Measurements from ENCODE around the gene KRTAP29-1.

KRTAP29-1 gene

GRCh38 chr17:41328207-41328606 is 25.6 kb upstream of the KRTAP29-1 start:
- no peak for DNase-seq

- no peak for DNase-seq
These were observed 24.9 kb upstream of the KRTAP29-1 start for GRCh38 chr17:41327411-41328120.

DNA sequence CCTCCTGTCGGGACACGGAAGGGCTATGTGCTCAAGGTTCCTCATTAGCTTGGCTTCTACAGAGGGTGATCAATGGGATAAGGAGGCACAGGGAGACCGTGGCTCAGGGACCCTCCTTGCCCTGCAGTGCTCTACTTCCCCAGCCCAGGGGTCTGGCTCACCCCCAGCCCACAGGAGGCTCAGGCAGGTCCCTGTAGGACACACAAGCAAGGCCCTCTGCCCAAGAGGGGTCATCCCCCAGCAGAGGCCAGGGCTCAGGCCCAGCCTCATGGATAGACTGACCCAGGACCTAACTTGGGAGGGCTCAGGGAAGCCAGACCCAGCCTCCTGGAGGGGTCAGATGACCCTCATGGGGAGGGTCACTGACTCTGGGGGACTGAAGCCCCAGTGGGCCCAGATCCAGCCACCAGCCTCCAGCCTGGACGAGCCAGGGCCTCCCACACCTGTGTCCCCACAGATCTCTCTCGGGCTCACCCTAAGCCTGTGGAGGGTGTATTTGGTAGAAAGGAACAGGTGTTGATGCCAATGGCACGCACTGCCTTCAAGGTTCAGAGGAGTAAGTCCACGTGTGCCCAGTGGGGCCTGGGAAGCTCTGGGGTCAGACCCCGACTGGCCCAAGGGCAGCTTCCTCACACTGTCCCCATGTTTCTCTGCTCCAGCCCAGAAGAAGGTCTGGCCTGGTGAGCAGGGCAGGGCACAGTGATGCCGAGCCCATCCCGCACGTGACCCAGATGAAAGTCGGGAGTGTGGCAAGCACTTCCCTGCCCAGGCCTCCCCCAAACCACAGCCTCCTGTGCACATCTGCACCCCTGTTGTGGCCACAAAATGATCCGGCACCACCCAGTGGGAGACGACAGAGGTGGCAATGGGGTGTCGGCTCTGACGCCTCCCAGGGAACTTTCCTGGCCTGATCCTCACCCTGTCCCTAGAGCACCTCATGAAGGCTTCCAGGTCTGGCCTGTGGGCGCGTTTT is 23.8 kb upstream of the KRTAP29-1 start:
- no peak for DNase-seq

GRCh38 chr17:41325611-41326010 is 23.0 kb upstream of the KRTAP29-1 start:
- no peak for DNase-seq

- no peak for DNase-seq
These were observed 22.5 kb upstream of the KRTAP29-1 start for GRCh38 chr17:41325126-41325525.

GRCh38 chr17:41324180-41325075 is 21.8 kb upstream of the KRTAP29-1 start:
- DNase-seq = peak; percentile 33

- DNase-seq = no peak
These were observed 20.5 kb upstream of the KRTAP29-1 start for GRCh38 chr17:41322903-41323895.

DNA sequence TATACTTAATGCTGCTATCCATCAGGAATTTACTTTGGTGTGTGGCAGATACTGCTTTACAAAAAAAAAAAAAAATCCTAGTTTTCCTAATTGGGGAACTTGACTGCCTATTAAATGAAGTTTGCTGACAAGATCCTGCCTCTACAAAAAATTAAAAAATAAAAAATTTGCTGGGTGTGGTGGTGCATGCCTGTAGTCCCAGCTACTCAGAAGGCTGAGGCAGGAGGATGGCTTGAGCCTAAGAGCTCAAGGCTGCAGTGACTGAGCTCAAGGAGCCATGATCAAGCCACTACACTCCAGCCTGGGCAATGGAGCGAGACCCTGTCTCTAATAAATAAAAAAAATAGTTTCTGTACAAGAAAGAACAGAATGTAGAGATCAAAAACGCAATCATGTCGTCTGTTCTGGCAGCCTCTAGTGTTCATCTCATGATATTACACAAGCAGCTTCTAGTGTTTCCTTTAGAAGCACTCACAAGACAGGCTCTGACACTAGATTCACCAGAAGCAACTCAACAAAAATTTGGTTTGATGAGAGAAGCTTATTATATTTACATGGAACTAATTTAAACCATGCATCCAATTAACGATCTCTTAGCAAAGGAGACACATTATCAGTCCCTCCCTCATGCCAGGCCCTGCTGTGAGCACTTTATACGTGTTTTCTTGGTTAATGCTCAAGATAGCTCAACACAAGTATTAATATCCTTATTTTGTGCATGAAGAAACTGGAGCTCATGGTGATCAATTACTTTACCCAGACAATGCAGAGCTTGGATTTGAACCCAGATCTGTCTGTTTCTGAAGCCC is 19.6 kb upstream of the KRTAP29-1 start:
- DNase-seq = no peak

DNA sequence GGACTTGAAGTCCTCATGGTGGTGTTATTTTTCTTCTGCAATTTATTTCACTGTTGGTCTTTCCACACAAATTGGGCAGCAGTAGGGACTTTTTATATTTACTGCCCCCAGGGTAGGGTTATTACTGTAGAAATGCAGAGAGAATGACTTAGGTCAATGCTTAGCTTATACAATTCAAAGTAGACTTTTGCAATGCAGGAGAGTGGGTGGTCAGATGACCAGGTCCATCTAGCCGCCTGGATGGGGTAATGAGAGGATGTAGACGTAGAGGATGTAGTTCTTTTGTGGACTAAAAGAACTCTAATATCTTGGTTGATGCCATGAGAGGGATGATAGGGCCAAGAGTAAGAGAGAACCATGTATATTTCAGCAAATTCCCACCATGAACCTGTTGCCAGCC is 15.6 kb upstream of the KRTAP29-1 start:
- no peak for DNase-seq

DNA sequence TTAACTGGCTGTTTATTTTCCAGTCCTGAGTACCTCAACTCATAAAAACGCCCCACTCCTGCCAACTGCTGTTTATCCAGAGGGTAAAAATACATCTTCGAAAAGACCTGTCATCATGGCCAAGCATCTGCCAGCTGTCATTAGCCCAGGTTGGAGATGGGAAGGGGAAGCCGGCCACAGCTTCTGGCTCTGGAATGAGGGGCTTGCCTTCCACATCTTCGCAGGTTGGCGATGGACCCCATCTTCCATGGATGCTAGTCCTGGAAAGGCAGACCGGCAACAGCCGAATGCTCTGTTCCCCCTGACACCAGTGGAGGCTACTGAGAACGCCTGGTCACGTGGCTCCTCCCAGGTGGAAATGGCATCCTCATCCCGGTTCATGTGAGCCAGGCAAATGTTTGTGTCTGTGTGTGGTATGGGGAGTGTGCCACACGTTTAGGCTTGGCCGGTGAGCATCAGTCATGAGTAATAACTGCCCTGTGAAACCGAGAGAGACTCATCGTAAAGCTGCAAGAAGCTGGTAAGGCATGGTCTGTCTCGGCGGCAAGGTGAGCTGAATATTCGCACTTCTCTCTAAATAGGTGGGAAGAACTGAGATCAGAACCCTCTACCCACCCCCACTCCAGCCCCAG is 13.3 kb upstream of the KRTAP29-1 start:
- peak; percentile 38 for DNase-seq

- peak; percentile 38 for DNase-seq
These were observed 12.6 kb upstream of the KRTAP29-1 start, which contains the start of gene KRTAP17-1 for GRCh38 chr17:41315204-41315794. TSS of gene KRTAP17-1 (minus strand) at chr17:41315710. CDS start at chr17:41315650, 60 bp downstream.

GRCh38 chr17:41311111-41311510 is 8.5 kb upstream of the KRTAP29-1 start:
- DNase-seq = no peak

DNA sequence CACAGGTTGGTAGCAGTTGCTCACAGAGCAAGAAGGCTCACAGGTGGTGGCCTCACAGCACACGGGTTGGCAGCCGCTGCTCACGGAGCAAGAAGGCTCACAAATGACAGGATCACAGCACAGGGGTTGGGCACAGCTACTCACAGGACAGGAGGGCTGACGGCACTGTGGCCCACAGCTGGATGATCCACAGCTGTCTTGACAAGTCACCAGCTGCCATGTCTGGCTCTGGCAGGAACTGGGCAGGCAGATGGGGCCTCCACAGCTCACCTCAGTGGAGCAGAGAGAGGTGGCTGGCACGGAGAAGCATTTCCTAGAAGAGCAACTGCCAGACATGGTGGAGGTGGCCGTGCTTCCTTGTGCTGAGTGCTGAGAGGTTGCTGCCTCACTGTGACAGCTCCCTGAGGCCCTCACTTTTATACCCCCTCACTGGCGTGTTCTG is 6.3 kb upstream of the KRTAP29-1 start, which contains the start of gene KRTAP16-1:
Gene KRTAP16-1, minus strand, starts transcription at position 392 of the 442 bp plus-strand sequence. Its CDS starts 56 bp downstream, at position 336.
- DNase-seq = no peak

DNA sequence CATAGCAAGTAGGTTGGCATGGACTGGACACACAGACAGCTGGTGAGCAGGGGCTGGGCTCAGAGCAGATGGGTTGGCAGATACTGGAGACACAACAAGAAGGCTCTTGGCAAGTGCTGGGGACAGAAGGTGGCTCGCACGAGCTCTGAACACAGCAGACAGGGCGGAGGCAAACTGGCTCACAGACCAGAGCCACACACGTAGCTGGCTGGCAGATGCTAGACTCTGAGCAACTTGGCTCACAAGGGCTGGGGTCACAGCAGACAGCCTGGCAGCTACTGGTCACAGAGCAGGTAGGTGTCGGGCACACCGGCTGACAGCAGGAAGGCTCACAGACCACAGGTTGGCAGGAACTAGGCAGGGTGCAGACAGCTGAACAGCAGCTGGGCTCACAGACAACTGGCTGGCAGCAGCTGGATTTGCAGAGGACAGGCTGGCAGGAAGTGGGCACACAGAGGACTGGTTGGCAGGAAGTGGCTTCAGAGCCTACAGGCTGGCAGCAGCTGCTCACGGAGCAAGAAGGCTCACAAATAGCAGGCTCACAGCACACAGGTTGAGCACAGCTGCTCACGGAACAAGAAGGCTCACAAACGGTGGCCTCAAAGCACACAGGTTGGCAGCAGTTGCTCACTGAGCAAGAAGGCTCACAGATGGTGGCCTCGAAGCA is 5.7 kb upstream of the KRTAP29-1 start:
- no peak for DNase-seq

- DNase-seq = no peak
These were observed 5.0 kb upstream of the KRTAP29-1 start for GRCh38 chr17:41307647-41308046.

- DNase-seq = no peak
These were observed 1.4 kb upstream of the KRTAP29-1 start for GRCh38 chr17:41304091-41304490.

- no peak for DNase-seq
These were observed 330 bp upstream of the KRTAP29-1 start for GRCh38 chr17:41302981-41303380.

DNA sequence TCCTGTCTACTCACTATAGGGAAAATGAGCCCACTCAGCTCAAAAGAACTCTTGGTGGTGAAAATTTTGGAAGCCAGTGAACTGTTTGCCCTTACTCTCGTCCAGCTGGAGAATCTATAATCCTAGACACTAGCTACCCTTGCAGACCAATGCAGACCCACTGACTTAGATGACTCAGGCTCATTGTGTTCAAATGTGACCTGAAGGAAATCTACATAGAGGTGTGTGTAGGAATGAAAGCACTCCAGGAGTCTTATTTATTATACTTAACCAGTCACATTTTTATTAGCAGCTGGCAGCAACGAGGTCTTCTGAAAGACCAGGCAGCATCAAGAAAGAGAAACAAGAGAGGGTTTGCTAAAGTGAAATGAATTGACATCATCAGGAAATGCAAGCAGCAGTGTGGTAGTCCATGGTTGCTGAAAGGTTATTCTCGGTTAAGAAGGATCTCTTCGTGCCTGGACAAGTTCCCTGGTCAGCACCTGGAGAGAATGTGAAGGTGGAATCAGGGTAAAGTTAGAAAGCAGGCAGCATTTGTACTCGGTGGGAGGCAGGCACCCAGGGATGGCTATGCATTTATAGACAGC is 1.4 kb downstream of the KRTAP29-1 start:
- DNase-seq = no peak
